ENCODE results near the gene NANOS3. TPM values are rescaled to one million over a fixed set of nuclear protein-coding genes. Genes with fewer than 3 reads are reported as not detected.
A peak's percentile ranks its signal among the peaks of the same experiment; 100 is the strongest.

NANOS3 gene
- total RNA-seq, 1 donor from 2014 or later: not detected

GRCh38 chr19:13880059-13881043 is 3.4 kb downstream of the NANOS3 start:
- peak overlapping the region; percentile 74 for H3K4me3 Mint-ChIP-seq
- H3F3A ChIP-seq (ENCODE audit: low read depth): peaks cover 7% of the 10 kb centered on the region
- no peaks in the 10 kb centered on the region for H3K36me3 Mint-ChIP-seq
- H4K20me1 ChIP-seq (ENCODE audit: low read depth): no peaks in the 10 kb centered on the region
- no peak overlapping the region for H3K27ac ChIP-seq
- no peaks in the 10 kb centered on the region for H3K9me3 Mint-ChIP-seq
- H3K4me3 ChIP-seq: peak overlapping the region; percentile 12
- peaks cover 43% of the 10 kb centered on the region for H3K27me3 ChIP-seq
- H3K9me3 ChIP-seq (ENCODE audit: low read depth): no peaks in the 10 kb centered on the region
- H2AFZ ChIP-seq (replicated peaks): peak overlapping the region; percentile 36
- H3K4me1 Mint-ChIP-seq: peaks cover 32% of the 10 kb centered on the region
- H3K4me1 ChIP-seq: peaks cover 24% of the 10 kb centered on the region
- H3K4me2 ChIP-seq: peak overlapping the region; percentile 66
- no peaks in the 10 kb centered on the region for H3K79me2 ChIP-seq (ENCODE audit: low read depth)
- no peak overlapping the region for H3K9ac ChIP-seq
- H3K27ac Mint-ChIP-seq: peak overlapping the region; percentile 63
- DNase-seq (ENCODE audit: low spot score): peak; percentile 97
- TF ChIP-seq EZH2 (IDR thresholded peaks at IDR 0.05): no peak
- TF ChIP-seq, protein P1, sequence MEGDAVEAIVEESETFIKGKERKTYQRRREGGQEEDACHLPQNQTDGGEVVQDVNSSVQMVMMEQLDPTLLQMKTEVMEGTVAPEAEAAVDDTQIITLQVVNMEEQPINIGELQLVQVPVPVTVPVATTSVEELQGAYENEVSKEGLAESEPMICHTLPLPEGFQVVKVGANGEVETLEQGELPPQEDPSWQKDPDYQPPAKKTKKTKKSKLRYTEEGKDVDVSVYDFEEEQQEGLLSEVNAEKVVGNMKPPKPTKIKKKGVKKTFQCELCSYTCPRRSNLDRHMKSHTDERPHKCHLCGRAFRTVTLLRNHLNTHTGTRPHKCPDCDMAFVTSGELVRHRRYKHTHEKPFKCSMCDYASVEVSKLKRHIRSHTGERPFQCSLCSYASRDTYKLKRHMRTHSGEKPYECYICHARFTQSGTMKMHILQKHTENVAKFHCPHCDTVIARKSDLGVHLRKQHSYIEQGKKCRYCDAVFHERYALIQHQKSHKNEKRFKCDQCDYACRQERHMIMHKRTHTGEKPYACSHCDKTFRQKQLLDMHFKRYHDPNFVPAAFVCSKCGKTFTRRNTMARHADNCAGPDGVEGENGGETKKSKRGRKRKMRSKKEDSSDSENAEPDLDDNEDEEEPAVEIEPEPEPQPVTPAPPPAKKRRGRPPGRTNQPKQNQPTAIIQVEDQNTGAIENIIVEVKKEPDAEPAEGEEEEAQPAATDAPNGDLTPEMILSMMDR (IDR thresholded peaks at IDR 0.05): peak; percentile 97
- H3K27me3 Mint-ChIP-seq (ENCODE audit: insufficient read depth, low read depth): peaks cover 6% of the 10 kb centered on the region
- H3K36me3 ChIP-seq: no peaks in the 10 kb centered on the region

- H3K36me3 Mint-ChIP-seq: no peaks in the 10 kb centered on the region
Observed at GRCh38 chr19:13881251-13881691, 4.3 kb downstream of the NANOS3 start.

DNA sequence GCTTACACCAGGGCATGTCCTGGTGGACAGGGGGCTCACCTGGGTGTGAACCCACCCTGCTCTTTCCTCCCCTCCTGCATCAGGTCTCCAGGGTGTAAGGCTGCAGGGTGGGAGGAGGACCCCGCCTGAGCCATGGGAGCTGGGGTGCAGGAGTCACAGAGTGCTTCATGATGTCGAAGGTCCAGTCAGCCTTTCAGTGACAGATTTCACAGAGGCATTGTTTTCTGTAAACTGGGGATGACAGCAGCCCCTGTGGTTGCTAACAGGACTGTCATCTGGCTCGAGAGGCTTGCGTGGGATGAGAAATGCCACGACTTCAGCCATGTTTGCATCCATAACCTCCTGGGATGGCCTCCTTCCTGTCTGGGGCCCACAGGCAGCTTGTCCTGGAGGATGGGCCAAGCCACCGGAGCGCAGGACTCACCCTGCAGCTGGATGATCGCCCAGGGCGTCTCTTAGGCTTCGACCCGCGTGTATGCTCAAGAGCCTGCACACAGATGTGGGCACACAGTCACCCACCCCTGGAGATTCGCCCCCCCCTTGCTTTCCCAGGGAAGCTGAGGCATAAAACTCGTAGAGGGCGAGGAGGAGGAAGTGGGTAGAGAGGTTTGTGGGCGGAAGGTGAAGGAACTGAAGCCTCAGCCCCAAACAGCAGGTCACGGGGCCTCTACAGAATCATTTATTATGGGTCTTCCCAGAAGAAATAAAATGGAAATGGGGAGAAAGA is 4.9 kb downstream of the NANOS3 start:
- H3K27ac Mint-ChIP-seq: peak overlapping the region; percentile 81
- Histone ChIP-seq H4K20me1 (ENCODE audit: low read depth) (no peaks in the 10 kb centered on the region), H3K27me3 (peaks cover 28% of the 10 kb centered on the region), H3K4me2 (peak overlapping the region; percentile 66), H3K9me3 (ENCODE audit: low read depth) (no peaks in the 10 kb centered on the region), H3K9ac (no peak overlapping the region), H2AFZ (replicated peaks) (peak overlapping the region; percentile 9), H3K27ac (no peak overlapping the region), H3K36me3 (no peaks in the 10 kb centered on the region), H3F3A (ENCODE audit: low read depth) (peaks cover 7% of the 10 kb centered on the region), H3K79me2 (ENCODE audit: low read depth) (no peaks in the 10 kb centered on the region), H3K4me1 (peaks cover 20% of the 10 kb centered on the region), H3K4me3 (no peak overlapping the region)
- no peaks in the 10 kb centered on the region for H3K9me3 Mint-ChIP-seq
- H3K36me3 Mint-ChIP-seq: no peaks in the 10 kb centered on the region
- H3K4me3 Mint-ChIP-seq: peak overlapping the region; percentile 38
- DNase-seq (ENCODE audit: low spot score): peak; percentile 29
- peaks cover 8% of the 10 kb centered on the region for H3K27me3 Mint-ChIP-seq (ENCODE audit: insufficient read depth, low read depth)
- H3K4me1 Mint-ChIP-seq: peaks cover 30% of the 10 kb centered on the region
- no peak for TF ChIP-seq EZH2phosphoT487 (IDR thresholded peaks at IDR 0.05)
- TF ChIP-seq, protein P1 (IDR thresholded peaks at IDR 0.05): no peak
- no peak for TF ChIP-seq EZH2 (IDR thresholded peaks at IDR 0.05)

More at GRCh38 chr19:13881251-13881691, 4.3 kb downstream of the NANOS3 start:
- no peaks in the 10 kb centered on the region for H4K20me1 ChIP-seq (ENCODE audit: low read depth)
- DNase-seq (ENCODE audit: low spot score): peak; percentile 69
- H3F3A ChIP-seq (ENCODE audit: low read depth): peaks cover 7% of the 10 kb centered on the region
- H3K9me3 Mint-ChIP-seq: no peaks in the 10 kb centered on the region
- H3K9ac ChIP-seq: no peak overlapping the region
- peak overlapping the region; percentile 9 for H2AFZ ChIP-seq (replicated peaks)
- H3K4me3 Mint-ChIP-seq: peak overlapping the region; percentile 38
- no peaks in the 10 kb centered on the region for H3K36me3 ChIP-seq
- H3K9me3 ChIP-seq (ENCODE audit: low read depth): no peaks in the 10 kb centered on the region
- peak overlapping the region; percentile 66 for H3K4me2 ChIP-seq
- peaks cover 24% of the 10 kb centered on the region for H3K4me1 ChIP-seq
- H3K27ac ChIP-seq: no peak overlapping the region
- peaks cover 30% of the 10 kb centered on the region for H3K4me1 Mint-ChIP-seq
- H3K27ac Mint-ChIP-seq: peak overlapping the region; percentile 90
- no peaks in the 10 kb centered on the region for H3K79me2 ChIP-seq (ENCODE audit: low read depth)
- no peak for TF ChIP-seq EZH2 (IDR thresholded peaks at IDR 0.05)
- TF ChIP-seq, protein P1 (IDR thresholded peaks at IDR 0.05): peak; percentile 7
- no peak for TF ChIP-seq EZH2phosphoT487 (IDR thresholded peaks at IDR 0.05)
- H3K27me3 Mint-ChIP-seq (ENCODE audit: insufficient read depth, low read depth): peaks cover 8% of the 10 kb centered on the region
- no peak overlapping the region for H3K4me3 ChIP-seq
- peaks cover 34% of the 10 kb centered on the region for H3K27me3 ChIP-seq

Measured in neural progenitor cell (in vitro differentiated cells).